GM12878 (cell line): Measurements from ENCODE around the gene AEBP1. TPM values are rescaled to one million over a fixed set of nuclear protein-coding genes. Genes with fewer than 3 reads are reported as not detected.

Experiments
- CREB1 ChIP-seq: IDR thresholded peaks from 2 replicates; pipeline ENCODE4 v1.6.1; 2012; ENCODE audit warnings: low read depth, mild to moderate bottlenecking, inconsistent platforms
- CTCF ChIP-seq, 3 experiments: IDR thresholded peaks in 2 of 3; conservative IDR thresholded peaks in 1 of 3; 2 replicates each; pipeline ENCODE4 v1.5.1; 2011; ENCODE audit warnings: low read depth in 3 of 3, low read length in 3 of 3, mild to moderate bottlenecking in 3 of 3, control low read depth in 2 of 3, moderate library complexity in 2 of 3, inconsistent platforms in 1 of 3, mixed read lengths in 1 of 3; ENCODE audit not compliant: control insufficient read depth in 2 of 3, insufficient read depth in 1 of 3; ENCODE audit errors: extremely low read depth in 1 of 3
- GATAD2B ChIP-seq: fragments of 450-650 bp; conservative IDR thresholded peaks from 2 replicates; pipeline ENCODE4 v1.6.1; 2017; ENCODE audit warnings: low read depth, mild to moderate bottlenecking, moderate library complexity
- KDM1A ChIP-seq: fragments of 200-600 bp; sonication (generic); IDR thresholded peaks from 2 replicates; pipeline ENCODE4 v1.6.1; 2016; ENCODE audit warnings: borderline replicate concordance
- RBBP5 ChIP-seq: fragments of 200-600 bp; sonication (generic); conservative IDR thresholded peaks from 2 replicates; pipeline ENCODE4 v1.6.1; 2016
- SPI1 ChIP-seq: IDR thresholded peaks from 2 replicates; pipeline ENCODE4 v1.6.1; 2011; ENCODE audit warnings: low read depth, mild to moderate bottlenecking, low read length, moderate library complexity, borderline replicate concordance; ENCODE audit not compliant: insufficient read depth
- polyA plus RNA-seq, 11 experiments: library from polyadenylated mRNA; depleted of rRNA in 4 of 11; unstranded in 6 of 11; stranded (reverse) in 5 of 11; fragments of >200 nt; fragmentation: Nextera tagmentation in 4 of 11; fragmentation: Illumina TruSeq in 1 of 11; extraction: Ambion mirVana in 4 of 11; extraction: Trizol in 1 of 11; gene quantifications; 1 replicate in 1 of 11; 2 replicates in 10 of 11; pipeline versions ENCODE4 v1.2.1 to v1.2.3, GENCODE V29; 2011 to 2016; ENCODE audit warnings: inconsistent platforms in 2 of 11, missing spikeins in 2 of 11, low read depth in 1 of 11
- total RNA-seq, 4 experiments: library from RNA; depleted of rRNA in 3 of 4; stranded (reverse); fragments of >200 nt in 3 of 4; fragmentation: Illumina TruSeq in 1 of 4; extraction: Trizol in 1 of 4; gene quantifications; 2 replicates each; pipeline versions ENCODE4 v1.2.1 to v1.2.3, GENCODE V29; 2013 to 2021
- TF ChIP-seq, protein P1 (sequence below): IDR thresholded peaks from 2 replicates; pipeline ENCODE4 v1.6.1; 2012; ENCODE audit warnings: low read depth, low read length, improper control_type of control experiment
- TF ChIP-seq, protein P2 (sequence below): fragments of 450-650 bp; IDR thresholded peaks from 2 replicates; pipeline ENCODE4 v1.6.1; 2016; ENCODE audit warnings: mild to moderate bottlenecking

The AEBP1 gene
- total and polyA plus RNA-seq, 10 of the 15 experiments (the other 5 are each of a cell fraction or from before 2014, with no cell fraction given) = 0.06 to 0.23 (median 0.11) TPM; not detected in 5

- TF ChIP-seq CTCF (IDR thresholded peaks at IDR 0.05 in 2 of 3, conservative IDR thresholded peaks at IDR 0.05 in 1 of 3; ENCODE audit: control insufficient read depth in 2 of 3, extremely low read depth in 1 of 3, insufficient read depth in 1 of 3, low read depth in 3 of 3, low read length in 3 of 3) (peak; percentile 46 to 63 (median 61)), SPI1 (no peak), CREB1 (0 out of 2 replicates have a peak, but pooled peaks have one; percentile 13), KDM1A (no peak), RBBP5 (no peak), GATAD2B (no peak)
- TF ChIP-seq, protein P1, sequence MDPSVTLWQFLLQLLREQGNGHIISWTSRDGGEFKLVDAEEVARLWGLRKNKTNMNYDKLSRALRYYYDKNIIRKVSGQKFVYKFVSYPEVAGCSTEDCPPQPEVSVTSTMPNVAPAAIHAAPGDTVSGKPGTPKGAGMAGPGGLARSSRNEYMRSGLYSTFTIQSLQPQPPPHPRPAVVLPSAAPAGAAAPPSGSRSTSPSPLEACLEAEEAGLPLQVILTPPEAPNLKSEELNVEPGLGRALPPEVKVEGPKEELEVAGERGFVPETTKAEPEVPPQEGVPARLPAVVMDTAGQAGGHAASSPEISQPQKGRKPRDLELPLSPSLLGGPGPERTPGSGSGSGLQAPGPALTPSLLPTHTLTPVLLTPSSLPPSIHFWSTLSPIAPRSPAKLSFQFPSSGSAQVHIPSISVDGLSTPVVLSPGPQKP = no peak
- TF ChIP-seq, protein P2, sequence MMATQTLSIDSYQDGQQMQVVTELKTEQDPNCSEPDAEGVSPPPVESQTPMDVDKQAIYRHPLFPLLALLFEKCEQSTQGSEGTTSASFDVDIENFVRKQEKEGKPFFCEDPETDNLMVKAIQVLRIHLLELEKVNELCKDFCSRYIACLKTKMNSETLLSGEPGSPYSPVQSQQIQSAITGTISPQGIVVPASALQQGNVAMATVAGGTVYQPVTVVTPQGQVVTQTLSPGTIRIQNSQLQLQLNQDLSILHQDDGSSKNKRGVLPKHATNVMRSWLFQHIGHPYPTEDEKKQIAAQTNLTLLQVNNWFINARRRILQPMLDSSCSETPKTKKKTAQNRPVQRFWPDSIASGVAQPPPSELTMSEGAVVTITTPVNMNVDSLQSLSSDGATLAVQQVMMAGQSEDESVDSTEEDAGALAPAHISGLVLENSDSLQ = no peak
Observed at GRCh38 chr7:44072364-44073231, 31.5 kb upstream of the AEBP1 start (continued).
